ENCODE results near the gene SI.

GRCh38 chr3:164929642-164930041 lies 148.7 kb downstream of the SI start:
- TF ChIP-seq POLR2AphosphoS5 (IDR thresholded peaks at IDR 0.05) (no peak), MXI1 (conservative IDR thresholded peaks at IDR 0.05; ENCODE audit: poor library complexity, severe bottlenecking) (no peak), CTCF (IDR thresholded peaks at IDR 0.05; ENCODE audit: poor library complexity, severe bottlenecking) (no peak), SMC3 (conservative IDR thresholded peaks at IDR 0.05; ENCODE audit: poor library complexity) (no peak), TAF1 (IDR thresholded peaks at IDR 0.05; ENCODE audit: low read depth) (no peak), EP300 (conservative IDR thresholded peaks at IDR 0.05; ENCODE audit: poor library complexity, severe bottlenecking) (no peak), REST (IDR thresholded peaks at IDR 0.05; ENCODE audit: borderline replicate concordance) (no peak), EZH2 (IDR thresholded peaks at IDR 0.05; ENCODE audit: borderline replicate concordance, insufficient read depth, low read length, poor library complexity, severe bottlenecking) (no peak)

Measured in neural cell (in vitro differentiated cells).